PFSK-1 (cell line): ENCODE results near the gene PRR22.

ENCODE experiments used
- FOXP2 ChIP-seq: optimal IDR thresholded peaks from 2 replicates; pipeline ENCODE3; 2011; ENCODE audit warnings: borderline replicate concordance, control low read depth, inconsistent platforms; ENCODE audit not compliant: insufficient read depth; ENCODE audit errors: extremely low read length, extremely low read depth
- POLR2AphosphoS5 ChIP-seq: IDR thresholded peaks from 2 replicates; pipeline ENCODE4 v1.6.1; 2012; ENCODE audit warnings: low read depth, mild to moderate bottlenecking, control low read depth, low read length, moderate library complexity
- SIN3A ChIP-seq: IDR thresholded peaks from 2 replicates; pipeline ENCODE4 v1.6.1; 2012; ENCODE audit warnings: mild to moderate bottlenecking, low read length, moderate library complexity, borderline replicate concordance; ENCODE audit not compliant: insufficient read depth
- TAF1 ChIP-seq: IDR thresholded peaks from 2 replicates; pipeline ENCODE4 v1.6.1; 2012; ENCODE audit warnings: low read length, control low read depth, borderline replicate concordance; ENCODE audit not compliant: insufficient read depth
- TF ChIP-seq, protein P1 (sequence below), 2 experiments: IDR thresholded peaks; 2 replicates each; pipeline versions ENCODE4 v1.6.1 to v1.8.0; 2011 to 2012; ENCODE audit warnings: low read depth in 2 of 2, low read length in 2 of 2, control low read depth in 1 of 2, inconsistent platforms in 1 of 2, mild to moderate bottlenecking in 1 of 2, moderate library complexity in 1 of 2; ENCODE audit not compliant: insufficient read depth in 1 of 2

The PRR22 gene

GRCh38 chr19:5803752-5804515 lies 19.4 kb upstream of the PRR22 start:
- no peak for TF ChIP-seq TAF1
- peak; percentile 89 for TF ChIP-seq FOXP2

GRCh38 chr19:5803441-5803751 lies 18.9 kb upstream of the PRR22 start:
- TF ChIP-seq, protein P1, sequence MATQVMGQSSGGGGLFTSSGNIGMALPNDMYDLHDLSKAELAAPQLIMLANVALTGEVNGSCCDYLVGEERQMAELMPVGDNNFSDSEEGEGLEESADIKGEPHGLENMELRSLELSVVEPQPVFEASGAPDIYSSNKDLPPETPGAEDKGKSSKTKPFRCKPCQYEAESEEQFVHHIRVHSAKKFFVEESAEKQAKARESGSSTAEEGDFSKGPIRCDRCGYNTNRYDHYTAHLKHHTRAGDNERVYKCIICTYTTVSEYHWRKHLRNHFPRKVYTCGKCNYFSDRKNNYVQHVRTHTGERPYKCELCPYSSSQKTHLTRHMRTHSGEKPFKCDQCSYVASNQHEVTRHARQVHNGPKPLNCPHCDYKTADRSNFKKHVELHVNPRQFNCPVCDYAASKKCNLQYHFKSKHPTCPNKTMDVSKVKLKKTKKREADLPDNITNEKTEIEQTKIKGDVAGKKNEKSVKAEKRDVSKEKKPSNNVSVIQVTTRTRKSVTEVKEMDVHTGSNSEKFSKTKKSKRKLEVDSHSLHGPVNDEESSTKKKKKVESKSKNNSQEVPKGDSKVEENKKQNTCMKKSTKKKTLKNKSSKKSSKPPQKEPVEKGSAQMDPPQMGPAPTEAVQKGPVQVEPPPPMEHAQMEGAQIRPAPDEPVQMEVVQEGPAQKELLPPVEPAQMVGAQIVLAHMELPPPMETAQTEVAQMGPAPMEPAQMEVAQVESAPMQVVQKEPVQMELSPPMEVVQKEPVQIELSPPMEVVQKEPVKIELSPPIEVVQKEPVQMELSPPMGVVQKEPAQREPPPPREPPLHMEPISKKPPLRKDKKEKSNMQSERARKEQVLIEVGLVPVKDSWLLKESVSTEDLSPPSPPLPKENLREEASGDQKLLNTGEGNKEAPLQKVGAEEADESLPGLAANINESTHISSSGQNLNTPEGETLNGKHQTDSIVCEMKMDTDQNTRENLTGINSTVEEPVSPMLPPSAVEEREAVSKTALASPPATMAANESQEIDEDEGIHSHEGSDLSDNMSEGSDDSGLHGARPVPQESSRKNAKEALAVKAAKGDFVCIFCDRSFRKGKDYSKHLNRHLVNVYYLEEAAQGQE (IDR thresholded peaks at IDR 0.05; ENCODE audit: insufficient read depth in 1 of 2, low read depth in 2 of 2, low read length in 2 of 2): no peak
- TF ChIP-seq FOXP2 (no peak), TAF1 (no peak), SIN3A (no peak), POLR2AphosphoS5 (no peak)

DNA sequence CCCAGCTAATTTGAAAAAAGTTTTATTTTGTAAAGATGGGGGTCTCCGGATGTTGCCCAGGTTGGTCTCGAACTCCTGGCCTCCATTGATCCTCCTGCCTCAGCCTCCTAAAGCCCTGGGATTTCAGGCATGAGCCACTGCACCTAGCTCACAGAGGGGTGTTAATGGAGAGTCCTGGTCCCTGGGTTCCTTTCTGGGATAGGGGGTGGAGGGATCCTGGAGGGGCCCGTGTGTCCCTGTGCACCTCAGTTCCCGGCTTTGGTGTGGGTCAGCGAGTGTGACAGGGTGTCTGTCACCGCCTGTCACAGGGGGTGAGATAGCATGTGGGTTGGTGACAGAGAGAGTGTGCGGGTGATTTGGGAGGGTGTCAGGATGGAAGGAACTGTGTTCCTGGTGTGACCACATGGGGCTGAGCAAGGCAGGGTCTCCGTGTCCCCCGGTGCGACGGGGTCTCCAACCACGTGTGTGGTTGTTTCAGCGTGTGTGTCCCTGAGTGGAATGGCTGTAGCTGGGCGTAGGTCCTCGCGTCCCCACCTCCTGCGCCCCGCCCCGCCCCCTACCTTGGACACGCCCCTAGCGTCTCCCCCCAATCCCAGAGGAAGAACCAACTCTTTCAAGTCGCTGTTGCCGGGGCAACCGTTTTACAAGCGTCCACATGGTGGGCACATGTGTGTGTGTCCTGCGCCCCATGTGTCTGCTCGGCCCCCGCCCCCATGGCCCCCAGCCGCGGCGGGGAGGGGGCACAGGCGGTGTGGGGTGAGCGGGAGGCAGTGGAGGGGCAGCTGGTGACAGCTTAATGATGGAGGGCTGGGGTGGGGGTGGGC lies 17.5 kb upstream of the PRR22 start:
- no peak for TF ChIP-seq FOXP2
- no peak for TF ChIP-seq POLR2AphosphoS5
- no peak for TF ChIP-seq TAF1
- TF ChIP-seq SIN3A: no peak

GRCh38 chr19:5800361-5801270 lies 16.1 kb upstream of the PRR22 start:
- TF ChIP-seq SIN3A (no peak), TAF1 (no peak), POLR2AphosphoS5 (no peak), FOXP2 (no peak)
- TF ChIP-seq, protein P1 (IDR thresholded peaks at IDR 0.05; ENCODE audit: insufficient read depth in 1 of 2, low read depth in 2 of 2, low read length in 2 of 2): no peak

DNA sequence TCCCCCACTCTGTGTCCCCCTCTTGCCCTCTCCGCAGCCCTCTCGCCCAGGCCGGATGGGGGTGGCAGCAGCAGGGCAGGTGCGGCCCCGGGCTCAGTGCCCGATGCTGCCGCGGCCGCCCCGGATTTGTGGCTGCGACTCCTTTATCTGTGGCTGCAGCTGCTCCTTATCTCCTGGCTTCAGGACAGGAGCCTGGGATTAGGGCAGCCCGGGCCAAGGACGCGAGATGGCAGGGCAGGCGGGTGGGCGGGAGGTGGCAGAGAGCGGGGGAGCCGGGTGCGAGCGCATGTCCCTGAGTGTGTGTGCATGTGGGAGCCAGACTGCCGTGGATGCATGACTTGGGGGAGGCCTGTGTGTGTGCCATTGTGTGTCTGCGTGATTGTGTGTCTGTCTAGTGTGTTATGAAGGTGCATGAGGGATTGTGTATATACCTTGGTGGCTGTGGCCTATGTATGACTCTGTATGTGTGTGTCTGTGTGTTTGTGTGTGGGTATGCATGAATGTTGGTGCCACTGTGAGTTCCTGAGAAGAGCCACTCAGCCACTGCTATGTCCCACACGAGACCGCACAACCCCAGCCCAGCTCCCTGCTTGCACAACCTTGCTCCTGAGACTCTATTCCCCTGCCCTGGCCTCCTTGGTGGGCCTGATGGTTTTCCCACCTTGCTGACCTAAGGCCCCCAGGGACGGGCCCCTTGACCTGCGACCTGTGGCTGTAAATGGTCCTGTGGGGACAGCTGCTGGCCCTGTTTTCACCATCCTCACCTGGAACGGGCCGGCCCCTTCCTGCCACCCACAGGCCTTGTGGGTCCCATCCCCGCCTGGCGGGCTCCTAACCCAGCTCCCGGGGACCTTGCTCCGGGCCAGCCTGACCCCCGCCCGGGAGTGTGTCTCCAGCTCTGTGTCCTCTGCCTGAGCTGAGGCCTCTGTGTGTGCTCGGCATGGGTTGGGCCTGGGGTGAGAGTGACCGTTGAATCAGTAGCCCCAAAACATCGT lies 15.0 kb upstream of the PRR22 start:
- no peak for TF ChIP-seq FOXP2
- TF ChIP-seq, protein P1 (IDR thresholded peaks at IDR 0.05; ENCODE audit: insufficient read depth in 1 of 2, low read depth in 2 of 2, low read length in 2 of 2): no peak
